Neural progenitor cell (in vitro differentiated cells): ENCODE measurements around the gene ALDOA. TPM values are rescaled to one million over a fixed set of nuclear protein-coding genes. Genes with fewer than 3 reads are reported as not detected.
A peak's percentile ranks its signal among the peaks of the same experiment; 100 is the strongest.

Experiments
- DNase-seq: peaks from one replicate; pipeline ENCODE4 v3.0.0-alpha.2; 2016; ENCODE audit warnings: low spot score
- H2AFZ ChIP-seq: fragments of 200-600 bp; sonication (generic); replicated peaks from 2 replicates; pipeline ENCODE4 v1.6.1; 2016; ENCODE audit warnings: antibody characterized with exemption
- H3F3A ChIP-seq: fragments of 200-600 bp; sonication (generic); 2 replicates; pipeline ENCODE4 v1.6.1; 2016; ENCODE audit warnings: antibody characterized with exemption, low read depth
- H3K27ac ChIP-seq: fragments of 200-600 bp; sonication (generic); 2 replicates; pipeline ENCODE4 v1.5.1; 2016; ENCODE audit warnings: mild to moderate bottlenecking
- H3K27me3 ChIP-seq: fragments of 200-600 bp; sonication (generic); 2 replicates; pipeline ENCODE4 v1.6.1; 2016; ENCODE audit warnings: mild to moderate bottlenecking, moderate library complexity
- H3K36me3 ChIP-seq: fragments of 200-600 bp; sonication (generic); 2 replicates; pipeline ENCODE4 v1.5.1; 2016
- H3K4me1 ChIP-seq: fragments of 200-600 bp; sonication (generic); 2 replicates; pipeline ENCODE4 v1.6.1; 2016; ENCODE audit warnings: mixed run types
- H3K4me2 ChIP-seq: fragments of 200-600 bp; sonication (generic); 2 replicates; pipeline ENCODE4 v1.6.1; 2016
- H3K4me3 ChIP-seq: fragments of 200-600 bp; sonication (generic); 2 replicates; pipeline ENCODE4 v1.5.1; 2016
- H3K79me2 ChIP-seq: fragments of 200-600 bp; sonication (generic); 2 replicates; pipeline ENCODE4 v1.6.1; 2016; ENCODE audit warnings: low read depth
- H3K9ac ChIP-seq: fragments of 200-600 bp; sonication (generic); 2 replicates; pipeline ENCODE4 v1.6.1; 2016
- H3K9me3 ChIP-seq: fragments of 200-600 bp; sonication (generic); 2 replicates; pipeline ENCODE4 v1.5.1; 2016; ENCODE audit warnings: low read depth
- H4K20me1 ChIP-seq: fragments of 200-600 bp; sonication (generic); 2 replicates; pipeline ENCODE4 v1.6.1; 2016; ENCODE audit warnings: low read depth
- H3K27ac Mint-ChIP-seq: 3 replicates; pipeline ENCODE4 v1.8.0; 2021; ENCODE audit warnings: mixed read lengths
- H3K27me3 Mint-ChIP-seq: 2 replicates; pipeline ENCODE4 v1.8.0; 2022; ENCODE audit warnings: low read depth, mild to moderate bottlenecking, inconsistent platforms, moderate library complexity, mixed read lengths; ENCODE audit not compliant: insufficient read depth
- H3K36me3 Mint-ChIP-seq: 3 replicates; pipeline ENCODE4 v1.8.0; 2021; ENCODE audit warnings: mixed read lengths
- H3K4me1 Mint-ChIP-seq: 3 replicates; pipeline ENCODE4 v1.8.0; 2021; ENCODE audit warnings: mixed read lengths
- H3K4me3 Mint-ChIP-seq: 3 replicates; pipeline ENCODE4 v1.8.0; 2021; ENCODE audit warnings: mild to moderate bottlenecking, moderate library complexity, mixed read lengths
- H3K9me3 Mint-ChIP-seq: 3 replicates; pipeline ENCODE4 v1.8.0; 2020; ENCODE audit warnings: mixed read lengths
- CTCF ChIP-seq: fragments of 200-600 bp; sonication (generic); IDR thresholded peaks from 2 replicates; pipeline ENCODE4 v1.5.1; 2017; ENCODE audit warnings: antibody characterized with exemption, mild to moderate bottlenecking
- EZH2 ChIP-seq: fragments of 200-600 bp; sonication (generic); IDR thresholded peaks from 2 replicates; pipeline ENCODE4 v1.6.1; 2017; ENCODE audit warnings: antibody characterized with exemption, mild to moderate bottlenecking, moderate library complexity
- EZH2phosphoT487 ChIP-seq: fragments of 200-600 bp; sonication (generic); IDR thresholded peaks from 2 replicates; pipeline ENCODE4 v1.6.1; 2017; ENCODE audit warnings: antibody characterized with exemption
- total RNA-seq: library from RNA; depleted of rRNA; stranded (reverse); fragments of >200 nt; gene quantifications from 2 replicates; pipeline ENCODE4 v1.2.3, GENCODE V29; 2015; ENCODE audit warnings: low replicate concordance

The ALDOA gene
- total RNA-seq, 1 donor from 2014 or later: 469 TPM

GRCh38 chr16:30090610-30091331, 25.2 kb downstream of the ALDOA start:
- no peaks in the 10 kb centered on the region for H3K9me3 Mint-ChIP-seq
- TF ChIP-seq EZH2 (no peak), CTCF (no peak), EZH2phosphoT487 (no peak)
- H3K79me2 ChIP-seq: no peaks in the 10 kb centered on the region
- H4K20me1 ChIP-seq: peaks cover 2% of the 10 kb centered on the region
- no peak overlapping the region for H3K27ac ChIP-seq
- peaks cover 6% of the 10 kb centered on the region for H3K36me3 Mint-ChIP-seq
- peak overlapping the region; percentile 82 for H2AFZ ChIP-seq
- no peak for DNase-seq
- H3K4me3 ChIP-seq: peak overlapping the region; percentile 59
- peaks cover 2% of the 10 kb centered on the region for H3K27me3 Mint-ChIP-seq
- peaks cover 36% of the 10 kb centered on the region for H3K4me1 Mint-ChIP-seq
- H3K4me3 Mint-ChIP-seq: peak overlapping the region; percentile 67
- peak overlapping the region; percentile 50 for H3K27ac Mint-ChIP-seq
- no peaks in the 10 kb centered on the region for H3K27me3 ChIP-seq
- peak overlapping the region; percentile 89 for H3K4me2 ChIP-seq
- no peak overlapping the region for H3K9ac ChIP-seq
- peaks cover 10% of the 10 kb centered on the region for H3K4me1 ChIP-seq
- H3K9me3 ChIP-seq: no peaks in the 10 kb centered on the region
- H3F3A ChIP-seq: peaks cover 36% of the 10 kb centered on the region
- H3K36me3 ChIP-seq: no peaks in the 10 kb centered on the region

GRCh38 chr16:30091474-30092372, 26.2 kb downstream of the ALDOA start, which contains the start of gene TBX6:
Gene TBX6 (minus strand): TSS chr16:30091924. CDS start chr16:30091193, 731 bp downstream.
- Histone ChIP-seq H3F3A (peaks cover 41% of the 10 kb centered on the region), H3K27me3 (no peaks in the 10 kb centered on the region), H3K9ac (no peak within 1 kb of the TSS), H3K36me3 (no peaks in the 10 kb centered on the region), H3K4me3 (peak within 1 kb of the TSS; percentile 59), H2AFZ (peak within 1 kb of the TSS; percentile 82), H3K9me3 (no peaks in the 10 kb centered on the region), H4K20me1 (peaks cover 2% of the 10 kb centered on the region), H3K79me2 (no peaks in the 10 kb centered on the region), H3K4me1 (peaks cover 10% of the 10 kb centered on the region), H3K27ac (no peak within 1 kb of the TSS), H3K4me2 (peak within 1 kb of the TSS; percentile 89)
- DNase-seq: peak; percentile 98
- peak within 1 kb of the TSS; percentile 5 for H3K27ac Mint-ChIP-seq
- TF ChIP-seq EZH2phosphoT487 (no peak), EZH2 (no peak), CTCF (peak; percentile 69)
- peaks cover under 1% of the 10 kb centered on the region for H3K9me3 Mint-ChIP-seq
- peak within 1 kb of the TSS; percentile 86 for H3K4me3 Mint-ChIP-seq
- H3K36me3 Mint-ChIP-seq: peaks cover 6% of the 10 kb centered on the region
- H3K27me3 Mint-ChIP-seq: peaks cover 2% of the 10 kb centered on the region
- H3K4me1 Mint-ChIP-seq: peaks cover 39% of the 10 kb centered on the region

- Histone ChIP-seq H3K27ac (no peak overlapping the region), H3K4me3 (peak overlapping the region; percentile 59), H3F3A (peaks cover 46% of the 10 kb centered on the region), H3K27me3 (no peaks in the 10 kb centered on the region), H3K36me3 (no peaks in the 10 kb centered on the region), H2AFZ (peak overlapping the region; percentile 74), H3K79me2 (peaks cover 7% of the 10 kb centered on the region), H3K4me2 (peak overlapping the region; percentile 89), H3K4me1 (peaks cover 10% of the 10 kb centered on the region), H3K9me3 (no peaks in the 10 kb centered on the region), H3K9ac (no peak overlapping the region), H4K20me1 (peaks cover 5% of the 10 kb centered on the region)
- Mint-ChIP-seq H3K36me3 (peaks cover 12% of the 10 kb centered on the region), H3K4me1 (peaks cover 43% of the 10 kb centered on the region), H3K27ac (peak overlapping the region; percentile 5), H3K9me3 (peaks cover 8% of the 10 kb centered on the region), H3K27me3 (peaks cover 2% of the 10 kb centered on the region), H3K4me3 (peak overlapping the region; percentile 86)
- TF ChIP-seq EZH2: no peak
- TF ChIP-seq CTCF: peak; percentile 71
- DNase-seq: peak; percentile 83
Observed at GRCh38 chr16:30092373-30093010, 26.9 kb downstream of the ALDOA start.
